Measurements from ENCODE around the gene HDAC5. TPM values are rescaled to one million over a fixed set of nuclear protein-coding genes. Genes with fewer than 3 reads are reported as not detected.
"Not testable (repeated sequence)": the region's sequence is repeated elsewhere in the genome, so short reads cannot be mapped to it uniquely, and the experiment has no call there.

HDAC5 gene
- total and polyA plus RNA-seq, 7 donors: 15.3 to 87.5 (median 58.2) TPM

DNA sequence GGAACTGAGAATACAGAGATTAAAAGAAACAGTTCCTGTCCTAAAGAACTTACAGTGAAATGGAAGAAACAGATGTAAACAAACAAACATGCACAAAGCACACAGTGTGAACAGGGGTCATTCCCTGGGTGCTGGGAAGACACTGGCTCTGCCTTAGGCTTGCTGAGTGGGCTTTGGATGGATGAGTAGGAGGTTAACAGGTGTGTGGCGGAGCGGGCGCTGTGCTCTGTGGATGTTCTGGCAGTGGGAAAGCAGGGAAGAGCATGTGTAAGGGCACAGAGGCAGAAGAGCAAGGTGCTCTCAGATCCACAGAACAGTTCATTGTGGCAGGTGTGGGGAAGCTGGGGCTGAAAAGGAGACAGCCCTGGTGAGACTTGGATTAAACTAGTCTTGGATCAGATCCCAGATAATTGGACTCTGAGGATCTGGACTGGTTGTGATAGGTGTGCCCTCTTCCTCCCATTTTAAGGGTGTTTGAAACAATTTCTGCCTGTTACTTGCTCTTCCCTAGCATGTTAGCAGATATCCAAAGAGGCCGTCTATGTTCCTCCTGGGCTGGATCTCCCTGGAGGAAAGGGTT is 26.4 kb upstream of the HDAC5 start:
- no peaks in the 10 kb centered on the region for H3K27me3 ChIP-seq
- no peaks in the 10 kb centered on the region for H3K9me3 ChIP-seq
- no peak overlapping the region for H3K4me3 ChIP-seq
- no peak for DNase-seq
- no peak for TF ChIP-seq EP300 (IDR thresholded peaks at IDR 0.05)
- TF ChIP-seq CTCF (IDR thresholded peaks at IDR 0.05): no peak
- TF ChIP-seq POLR2A (IDR thresholded peaks at IDR 0.05): no peak
- TF ChIP-seq POLR2AphosphoS5 (IDR thresholded peaks at IDR 0.05): no peak
- H3K36me3 ChIP-seq: no peaks in the 10 kb centered on the region
- H3K27ac ChIP-seq: no peak overlapping the region
- H3K4me1 ChIP-seq: no peaks in the 10 kb centered on the region
- 96 to 98% methylated on average over 4 of the region's 4 CpGs for WGBS, 2 donors
- intact Hi-C loops (cut with DNase I): no loop called here

GRCh38 chr17:44149066-44149465 is 25.6 kb upstream of the HDAC5 start:
- H3K27ac ChIP-seq; H3K4me3 ChIP-seq; H3K4me1 ChIP-seq; intact Hi-C loops (cut with DNase I); H3K27me3 ChIP-seq; H3K9me3 ChIP-seq; DNase-seq; H3K36me3 ChIP-seq: not testable (repeated sequence)
- 91 to 94% methylated on average over 3 of the region's 3 CpGs for WGBS, 2 donors

DNA sequence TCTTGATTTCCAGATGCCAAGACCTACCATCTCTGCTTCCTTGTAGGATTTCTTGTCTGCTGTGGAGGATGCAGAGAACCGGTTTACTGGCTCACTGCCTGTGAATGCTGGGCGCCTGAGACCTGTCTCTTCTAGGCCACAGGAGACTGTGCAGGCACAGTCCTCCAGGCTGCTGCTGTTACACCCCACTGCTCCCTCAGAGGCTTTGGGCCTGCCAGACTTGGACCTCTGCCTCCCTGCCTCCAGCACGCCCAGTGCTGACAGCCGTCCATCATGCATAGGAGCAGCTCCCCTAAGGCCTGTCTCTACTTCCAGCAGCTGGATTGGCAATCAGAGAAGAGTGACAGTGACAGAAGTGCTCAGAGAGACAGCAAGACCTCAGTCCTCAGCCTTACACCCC is 24.4 kb upstream of the HDAC5 start:
- intact Hi-C loops (cut with DNase I): no loop called here
- Histone ChIP-seq H3K4me3 (no peak overlapping the region), H3K4me1 (no peaks in the 10 kb centered on the region), H3K36me3 (no peaks in the 10 kb centered on the region), H3K27me3 (no peaks in the 10 kb centered on the region), H3K9me3 (no peaks in the 10 kb centered on the region), H3K27ac (no peak overlapping the region)
- no peak for TF ChIP-seq EP300 (IDR thresholded peaks at IDR 0.05)
- no peak for TF ChIP-seq CTCF (IDR thresholded peaks at IDR 0.05)
- no peak for TF ChIP-seq POLR2A (IDR thresholded peaks at IDR 0.05)
- TF ChIP-seq POLR2AphosphoS5 (IDR thresholded peaks at IDR 0.05): no peak
- 96% methylated on average over 4 of the region's 4 CpGs for WGBS, 2 donors
- no peak for DNase-seq

- intact Hi-C loops (cut with DNase I): no loop called here
- Histone ChIP-seq H3K9me3 (no peaks in the 10 kb centered on the region), H3K4me1 (peaks cover 0 to 10% (median 9%) of the 10 kb centered on the region in 4 donors), H3K4me3 (no peak overlapping the region), H3K36me3 (no peaks in the 10 kb centered on the region), H3K27me3 (no peaks in the 10 kb centered on the region), H3K27ac (peak overlapping the region in 1 of 4 donors; percentile 80)
- 67 to 76% methylated on average over 2 of the region's 2 CpGs for WGBS, 2 donors
- TF ChIP-seq EP300 (IDR thresholded peaks at IDR 0.05) (no peak), CTCF (IDR thresholded peaks at IDR 0.05) (no peak), POLR2A (IDR thresholded peaks at IDR 0.05) (no peak), POLR2AphosphoS5 (IDR thresholded peaks at IDR 0.05) (no peak)
- no peak for DNase-seq
Observed at GRCh38 chr17:44146375-44147346, 23.2 kb upstream of the HDAC5 start.

- Histone ChIP-seq H3K27me3 (no peaks in the 10 kb centered on the region), H3K4me1 (peaks cover 0 to 13% (median 10%) of the 10 kb centered on the region in 4 donors), H3K4me3 (no peak overlapping the region), H3K9me3 (no peaks in the 10 kb centered on the region), H3K36me3 (no peaks in the 10 kb centered on the region), H3K27ac (peak overlapping the region in 1 of 4 donors; percentile 80)
- WGBS, 2 donors: 87 to 90% methylated on average over 7 of the region's 7 CpGs
- TF ChIP-seq EP300 (IDR thresholded peaks at IDR 0.05) (no peak), POLR2AphosphoS5 (IDR thresholded peaks at IDR 0.05) (no peak), CTCF (IDR thresholded peaks at IDR 0.05) (no peak), POLR2A (IDR thresholded peaks at IDR 0.05) (no peak)
- intact Hi-C loops (cut with DNase I): loop anchor here (5.0 kb wide), 1 partner anchor 72 kb away; the partner anchor contains the start of gene UBTF
- no peak for DNase-seq
Observed at GRCh38 chr17:44144966-44145739, 21.7 kb upstream of the HDAC5 start.

- not testable (repeated sequence) for H3K36me3 ChIP-seq, DNase-seq, H3K27me3 ChIP-seq, H3K9me3 ChIP-seq, H3K4me3 ChIP-seq
- Histone ChIP-seq H3K27ac (peak overlapping the region in 1 of 4 donors; percentile 80), H3K4me1 (peaks cover 0 to 13% (median 10%) of the 10 kb centered on the region in 4 donors)
- intact Hi-C loops (cut with DNase I): loop anchor here (5.0 kb wide), 1 partner anchor 73 kb away; the partner anchor contains the start of gene UBTF
- 93 to 96% methylated on average over 8 of the region's 8 CpGs for WGBS, 2 donors
Observed at GRCh38 chr17:44143921-44144320, 20.5 kb upstream of the HDAC5 start.
